CD4-positive, alpha-beta T cell treated with Interleukin-4 for 1 hour (primary cell): ENCODE measurements around the gene C5.

Experiments used
- DNase-seq, 2 donors: peaks; one replicate each; pipeline ENCODE4 v3.0.0-alpha.2; 2020 to 2022

The C5 gene

GRCh38 chr9:120938851-120939250, 111.2 kb downstream of the C5 start:
- DNase-seq = no peak

DNA sequence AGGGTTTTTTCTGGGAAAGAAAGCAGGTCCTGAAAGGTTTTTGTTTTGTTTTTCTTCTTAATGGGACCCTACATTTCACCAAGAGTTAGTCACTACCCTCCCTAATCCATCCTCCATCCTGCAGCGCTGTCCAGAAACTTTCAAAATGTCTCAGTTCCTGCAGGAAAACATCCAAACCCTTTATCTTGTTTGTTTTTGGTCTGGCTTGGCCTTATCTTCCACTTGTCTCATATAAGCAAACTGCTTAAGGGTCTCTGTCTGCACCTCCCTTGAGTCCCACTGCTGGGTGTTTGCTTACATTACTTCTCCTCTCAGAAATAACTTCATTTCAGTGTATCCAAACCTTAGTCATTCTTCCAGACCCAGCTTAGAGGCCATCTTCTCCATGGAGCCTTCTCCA, 112.5 kb downstream of the C5 start:
- DNase-seq = no peak

- DNase-seq = no peak
Measured at GRCh38 chr9:120937127-120937526, 112.9 kb downstream of the C5 start.

DNA sequence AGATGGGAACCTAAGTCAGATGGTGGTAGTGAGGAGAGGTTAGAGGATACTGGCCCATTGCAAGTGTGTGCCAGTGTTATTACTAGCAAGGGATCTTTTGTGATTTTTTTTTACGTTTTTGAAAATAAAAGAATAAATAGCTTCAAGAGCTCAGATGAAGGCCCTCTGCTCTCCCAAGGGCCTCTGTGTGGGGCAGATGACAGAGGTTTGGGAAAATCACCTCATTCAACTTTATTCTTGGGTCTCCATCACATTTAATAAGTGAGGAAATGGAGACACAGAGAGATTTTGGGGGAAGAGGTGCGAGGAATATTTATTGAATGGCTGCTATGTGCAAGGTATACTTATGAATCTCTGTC, 113.3 kb downstream of the C5 start:
- DNase-seq = no peak

DNA sequence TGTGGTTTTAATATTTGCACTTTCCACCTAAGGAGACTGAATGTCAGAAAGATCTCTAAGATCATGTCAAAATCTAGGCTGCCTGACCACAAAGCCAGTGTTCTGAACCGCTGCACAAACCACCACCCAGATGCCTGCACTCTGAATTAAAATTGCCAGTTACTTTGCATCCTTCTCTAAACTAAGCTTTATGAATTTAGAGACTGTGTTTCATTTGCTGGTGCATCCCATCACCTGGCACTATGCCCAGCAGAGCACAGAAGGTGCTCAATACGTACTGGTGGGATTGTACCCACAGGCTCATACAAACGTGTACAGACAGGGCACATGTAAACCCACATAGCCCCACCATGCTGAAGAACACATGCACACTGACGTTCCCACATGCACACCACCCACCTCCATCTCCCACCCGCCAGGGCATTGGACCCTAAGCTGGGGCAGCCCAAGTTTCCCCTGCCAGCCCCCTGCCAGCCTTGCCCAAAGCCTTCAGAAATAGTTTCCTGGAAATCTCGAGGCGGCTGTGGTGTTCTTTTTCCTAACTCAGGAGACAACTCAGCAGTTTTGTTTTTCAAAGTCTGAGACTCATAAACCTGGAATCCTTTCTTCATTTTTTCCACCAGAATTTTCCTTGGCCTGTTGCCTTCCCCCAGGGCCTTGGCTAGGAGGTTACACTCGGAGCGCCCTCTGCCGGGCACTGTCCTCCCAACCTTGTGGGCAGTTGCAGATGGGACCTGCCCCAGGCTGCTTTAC, 113.9 kb downstream of the C5 start:
- DNase-seq = peak; percentile 86 to 88

DNA sequence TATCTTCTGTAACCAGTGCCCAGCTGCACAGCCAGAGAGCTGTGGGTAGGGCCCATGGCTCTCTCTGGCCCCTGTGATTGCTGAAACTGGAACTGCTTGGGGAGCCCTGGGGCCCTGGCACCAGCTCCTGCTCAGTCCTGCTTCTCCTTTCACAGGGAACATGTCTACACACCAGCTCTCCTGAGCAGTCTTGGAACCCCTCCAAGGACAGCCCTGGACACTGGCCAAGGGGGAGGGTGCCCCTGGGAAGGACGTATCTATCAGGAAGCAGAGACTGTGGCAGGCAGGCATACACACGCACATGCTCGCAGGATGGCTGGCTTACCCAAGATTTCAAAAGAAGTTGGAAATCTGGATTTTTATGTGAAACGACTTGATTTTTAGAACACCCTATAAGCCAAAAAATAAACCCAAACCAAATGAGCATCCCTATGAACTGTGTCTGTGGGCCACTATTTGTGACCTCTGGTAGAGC, 114.7 kb downstream of the C5 start:
- DNase-seq = peak; percentile 34 to 68

- DNase-seq = no peak
Measured at GRCh38 chr9:120934281-120934680, 115.8 kb downstream of the C5 start.

DNA sequence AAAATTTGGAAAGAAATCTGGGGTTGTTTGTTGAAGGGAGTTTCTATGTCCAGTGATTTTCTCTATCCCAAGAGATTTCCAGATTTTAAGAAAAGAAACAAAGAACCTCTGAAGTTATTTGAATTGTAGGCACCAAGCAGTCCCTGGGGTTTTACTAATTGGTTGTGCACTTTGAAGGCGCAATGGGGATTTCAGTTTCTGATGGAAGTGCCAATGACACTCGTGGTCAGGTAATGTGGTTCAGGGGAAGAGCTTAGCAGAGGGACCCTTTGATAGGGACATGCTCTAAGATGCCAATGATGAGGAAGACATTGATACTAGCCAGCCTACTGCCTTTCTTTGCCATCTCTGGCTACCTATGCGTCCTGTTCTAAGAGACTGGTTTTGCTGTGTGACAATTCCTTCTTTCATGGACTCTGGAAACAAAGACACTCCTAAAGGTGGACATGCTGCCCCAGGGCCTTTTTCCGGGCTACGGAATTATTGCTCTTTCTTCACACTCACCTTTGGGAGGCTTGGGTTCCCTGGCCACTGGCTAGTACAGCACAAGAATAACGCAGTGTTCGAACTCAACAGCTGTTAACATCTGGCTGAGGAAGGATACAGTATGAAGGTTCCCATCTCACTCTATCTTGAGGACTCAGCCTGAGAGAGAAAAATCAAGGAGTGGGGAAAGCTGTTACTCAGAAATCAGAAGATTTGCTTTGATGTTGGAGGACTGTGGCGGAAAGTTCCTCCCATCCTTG, 116.6 kb downstream of the C5 start:
- DNase-seq = peak in 1 of 2 donors; percentile 30

- no peak for DNase-seq
Measured at GRCh38 chr9:120932086-120932823, 117.8 kb downstream of the C5 start.

DNA sequence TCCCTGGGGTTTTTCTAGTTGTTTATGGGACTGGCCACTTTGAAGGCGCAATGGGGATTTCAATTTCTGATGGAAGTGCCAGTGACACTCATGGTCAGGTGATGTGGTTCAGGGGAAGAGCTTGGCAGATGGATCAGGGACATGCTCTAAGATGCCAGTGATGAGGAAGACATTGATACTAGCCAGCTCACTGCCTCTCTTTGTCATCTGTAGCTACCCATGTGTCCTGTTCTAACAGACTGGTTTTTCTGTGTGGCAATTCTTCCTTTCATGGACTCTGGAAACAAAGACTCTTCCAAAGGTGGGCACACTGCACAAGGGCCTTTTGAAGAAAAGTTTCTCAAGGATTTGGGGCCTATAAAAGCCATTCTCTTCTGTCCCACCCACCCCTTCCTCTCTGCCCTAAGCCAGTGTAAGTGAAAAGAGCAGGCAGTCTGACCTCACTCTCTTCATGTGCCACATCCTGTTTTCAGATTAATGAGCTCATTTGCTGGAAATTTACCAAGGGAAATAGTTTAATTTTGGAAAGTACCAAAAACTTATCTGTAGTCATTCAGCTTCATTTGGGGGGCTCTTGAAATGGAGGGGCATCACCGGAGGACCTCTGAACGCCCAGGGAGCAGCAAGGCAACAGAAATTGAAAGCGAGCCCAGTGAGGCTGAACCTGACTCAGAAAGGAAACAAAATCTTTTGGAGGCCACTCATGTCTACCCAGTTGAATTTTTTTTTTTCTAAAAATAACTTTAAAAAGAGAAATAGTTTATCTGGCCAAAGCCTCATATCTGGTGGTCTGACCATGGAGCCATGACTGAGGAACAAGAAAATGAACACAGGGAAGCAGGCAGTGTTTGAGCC, 118.6 kb downstream of the C5 start:
- peak; percentile 84 to 92 for DNase-seq

- DNase-seq = no peak
Measured at GRCh38 chr9:120929229-120929791, 120.8 kb downstream of the C5 start.

DNA sequence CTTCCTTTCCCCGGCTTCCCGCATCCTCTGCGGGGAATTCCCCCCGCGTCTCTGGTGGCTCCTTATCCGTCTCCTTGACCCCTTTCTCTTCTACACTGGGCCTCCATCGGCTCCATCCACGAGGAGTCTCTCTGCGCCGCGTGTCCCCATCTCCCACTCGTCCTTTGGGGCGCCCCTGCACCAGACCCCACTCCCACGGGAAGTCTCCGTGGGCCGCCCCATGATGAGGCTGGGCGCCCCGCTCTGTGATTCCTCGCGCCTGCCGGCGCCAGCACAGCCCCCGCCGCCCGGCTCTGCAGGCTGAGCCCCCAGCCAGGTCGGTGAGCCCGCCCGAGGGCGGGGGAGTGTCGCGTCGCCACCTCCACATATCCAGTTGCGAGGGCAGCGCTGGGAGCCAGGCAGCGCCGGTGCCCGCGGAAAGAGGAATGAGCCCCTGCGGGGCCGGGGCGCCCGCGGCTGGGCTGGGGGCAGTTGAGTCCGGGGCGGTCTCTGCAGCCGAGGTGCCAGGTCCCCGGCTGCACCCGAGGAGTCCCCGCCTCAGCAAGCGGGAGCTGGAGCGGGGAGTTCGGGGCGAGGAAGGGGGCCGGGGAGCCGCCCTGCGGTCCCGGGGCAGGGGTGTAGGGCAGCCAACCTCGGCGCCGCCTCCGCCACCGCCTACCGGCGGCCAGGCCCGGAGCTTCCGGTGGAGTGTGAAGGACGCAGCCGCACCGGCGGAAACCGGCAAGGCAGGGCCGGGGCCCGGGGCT, 121.4 kb downstream of the C5 start:
- peak; percentile 80 to 82 for DNase-seq

DNA sequence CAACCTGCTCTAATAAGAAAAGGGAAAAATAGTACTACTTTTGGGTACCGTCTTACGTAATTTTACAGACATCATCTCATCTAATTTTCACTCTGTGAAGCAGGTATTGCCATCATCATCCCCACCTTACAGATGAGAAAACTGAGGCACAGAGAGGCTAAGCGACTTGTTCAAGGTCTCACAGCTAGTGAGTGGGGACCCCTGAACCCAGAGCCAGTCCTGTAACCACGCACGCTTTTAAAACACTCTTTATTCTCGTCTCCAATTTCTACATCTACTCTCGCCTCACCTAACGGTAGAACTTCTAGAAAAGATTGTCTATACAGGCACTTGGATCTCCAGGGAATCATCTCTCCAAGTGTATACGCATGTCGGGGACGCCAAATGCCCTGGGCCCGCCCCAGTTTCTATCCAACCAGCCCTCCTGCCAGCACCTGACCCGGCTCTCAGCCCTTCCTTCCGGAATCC, 122.0 kb downstream of the C5 start:
- peak; percentile 54 to 76 for DNase-seq

- DNase-seq = peak in 1 of 2 donors; percentile 41
Measured at GRCh38 chr9:120927269-120928014, 122.6 kb downstream of the C5 start.

GRCh38 chr9:120926397-120926928, 123.6 kb downstream of the C5 start, which contains the start of gene TRAF1:
Gene TRAF1, minus strand, starts transcription at chr9:120926796. Its CDS starts 721 bp downstream, at chr9:120926075.
- peak; percentile 56 to 70 for DNase-seq

DNA sequence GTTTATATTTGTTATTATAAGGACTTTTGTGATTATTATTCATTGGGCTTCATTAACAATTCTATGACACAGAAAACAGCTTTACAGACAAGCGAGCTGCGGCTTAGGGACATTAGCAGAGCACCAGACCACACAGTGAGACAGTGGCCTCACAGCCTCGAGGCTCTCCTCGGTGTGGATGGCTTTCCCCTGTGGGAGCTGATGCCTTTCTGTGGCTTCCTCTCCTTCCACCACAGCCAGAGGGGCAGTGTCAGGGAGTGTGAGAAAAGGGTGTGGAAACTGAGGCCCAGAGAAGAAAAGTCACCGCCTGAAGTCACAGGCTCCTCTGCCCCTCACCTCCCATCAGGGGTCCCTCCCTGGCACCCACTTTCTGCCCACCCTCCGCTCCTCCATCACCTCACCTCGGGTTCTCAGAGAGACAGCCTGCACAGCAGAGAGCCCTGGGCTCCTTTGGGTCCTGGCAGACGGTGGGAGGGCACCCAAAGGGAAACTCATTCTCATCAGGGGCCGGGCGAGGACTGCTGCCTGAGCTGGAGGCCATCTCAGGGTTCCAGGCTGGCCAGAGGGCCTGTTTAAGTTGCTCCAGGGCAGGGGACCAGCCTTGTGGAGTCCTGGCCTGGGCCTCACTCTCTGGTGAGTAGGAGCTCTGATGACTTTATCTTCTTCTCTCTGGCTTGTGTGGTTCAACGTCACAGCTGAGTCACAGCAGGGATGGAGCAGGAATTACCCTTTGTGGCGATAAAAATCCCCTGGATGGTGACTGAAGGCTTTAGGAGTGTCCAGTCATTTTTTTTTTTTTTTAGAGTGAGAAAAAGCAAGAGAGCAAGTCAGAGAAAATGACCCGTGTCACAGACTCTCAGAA, 124.3 kb downstream of the C5 start:
- peak; percentile 89 to 93 for DNase-seq

DNA sequence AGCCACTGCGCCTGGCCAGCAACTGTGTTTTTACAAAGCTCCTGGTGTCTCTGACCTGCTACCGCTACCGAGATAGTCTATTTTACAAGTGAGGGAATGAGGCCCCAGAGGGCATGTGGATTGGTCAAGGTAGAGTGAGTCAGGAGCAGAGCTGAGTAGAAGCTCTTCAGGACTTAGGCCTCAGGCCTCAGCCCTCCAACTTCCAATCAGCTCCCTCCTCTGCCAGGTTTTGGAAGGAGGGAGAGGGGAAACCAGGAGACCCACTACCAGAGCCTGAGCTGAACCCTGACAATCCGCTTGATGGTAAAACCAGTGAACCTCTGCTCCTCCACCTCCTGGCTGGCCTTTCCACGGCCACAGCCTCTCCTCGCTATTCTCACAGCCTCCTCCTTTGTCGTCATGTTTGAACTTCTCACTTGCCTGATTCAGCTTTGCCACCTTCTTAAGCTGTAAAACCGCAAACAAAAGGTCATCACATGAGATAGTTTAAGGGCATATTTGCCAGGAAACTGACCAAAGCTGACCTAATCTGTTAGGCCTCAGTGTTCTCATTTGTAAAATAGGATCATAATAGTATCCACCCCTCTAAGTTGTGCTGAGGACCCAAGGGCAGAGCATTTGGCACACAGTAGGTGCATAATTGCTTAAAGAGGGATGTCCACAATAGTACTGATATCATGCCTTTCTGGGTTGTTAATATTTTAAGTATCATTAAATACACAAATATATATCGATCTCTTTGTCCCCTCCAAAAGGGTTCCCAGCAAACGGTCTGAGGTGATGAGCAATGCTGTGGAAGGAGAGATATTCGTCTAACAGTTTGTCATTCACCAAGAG, 125.2 kb downstream of the C5 start:
- peak; percentile 44 to 73 for DNase-seq
